Pulmonary artery endothelial cell (primary cell): ENCODE results near the gene ASL. TPM values are rescaled to one million over a fixed set of nuclear protein-coding genes. Genes with fewer than 3 reads are reported as not detected.
"Not testable (repeated sequence)": the region's sequence is repeated elsewhere in the genome, so short reads cannot be mapped to it uniquely, and the experiment has no call there.

Experiments
- DNase-seq: peaks from one replicate; pipeline ENCODE4 v3.0.0-alpha.2; 2011; ENCODE audit warnings: low read depth, low spot score
- total RNA-seq: library from RNA; depleted of rRNA; stranded (reverse); fragments of >200 nt; gene quantifications from 2 replicates; pipeline ENCODE4 v1.2.3, GENCODE V29; 2014

The ASL gene
- total RNA-seq, 1 donor from 2014 or later = 61.8 TPM

GRCh38 chr7:66119245-66119850 lies 43.7 kb downstream of the ASL start:
- no peak for DNase-seq

GRCh38 chr7:66123175-66123528 lies 47.5 kb downstream of the ASL start:
- DNase-seq = no peak

GRCh38 chr7:66124569-66124861 lies 48.9 kb downstream of the ASL start:
- not testable (repeated sequence) for DNase-seq

- no peak for DNase-seq
These were observed 49.6 kb downstream of the ASL start for GRCh38 chr7:66125052-66125694.

- not testable (repeated sequence) for DNase-seq
These were observed 50.2 kb downstream of the ASL start for GRCh38 chr7:66125781-66126352.

GRCh38 chr7:66127172-66127571 lies 51.6 kb downstream of the ASL start:
- not testable (repeated sequence) for DNase-seq

GRCh38 chr7:66138994-66139752 lies 63.6 kb downstream of the ASL start:
- DNase-seq = no peak

GRCh38 chr7:66140924-66141323 lies 65.3 kb downstream of the ASL start:
- peak; percentile 51 for DNase-seq

GRCh38 chr7:66142334-66142733 lies 66.7 kb downstream of the ASL start:
- DNase-seq = no peak

GRCh38 chr7:66142996-66143395 lies 67.4 kb downstream of the ASL start:
- no peak for DNase-seq

Other genes starting within 250 kb of the ASL start
- gene VKORC1L1, start 202.7 kb upstream of the ASL start, total RNA-seq = 20.4 and 25.4 TPM in 2 replicates
- gene GUSB, start 93.6 kb upstream of the ASL start, total RNA-seq = 25.1 and 31.9 TPM in 2 replicates
- 33.0 and 37.7 TPM in 2 replicates for gene CRCP, start 39.0 kb downstream of the ASL start, total RNA-seq
- gene TPST1, start 129.5 kb downstream of the ASL start, total RNA-seq = 31.7 and 56.7 TPM in 2 replicates